OCI-LY1 (cell line): Measurements from ENCODE around the gene MAP2K1.
A peak's percentile ranks its signal among the peaks of the same experiment; 100 is the strongest.

ENCODE experiments used
- H2AFZ ChIP-seq: fragments of 200-600 bp; sonication (generic), shearing (Covaris generic); 2 replicates; pipeline ENCODE4 v1.6.0; 2014; ENCODE audit warnings: antibody characterized with exemption, mild to moderate bottlenecking, low read length
- H3F3A ChIP-seq: fragments of 200-600 bp; sonication (generic), shearing (Covaris generic); 2 replicates; pipeline ENCODE4 v1.6.0; 2014; ENCODE audit warnings: mild to moderate bottlenecking, antibody characterized with exemption, low read length, moderate library complexity; ENCODE audit not compliant: insufficient read depth
- H3K27ac ChIP-seq: fragments of 200-600 bp; sonication (generic); 2 replicates; pipeline ENCODE4 v1.5.1; 2014; ENCODE audit warnings: low read length, mixed run types, mild to moderate bottlenecking, low read depth; ENCODE audit not compliant: poor library complexity, severe bottlenecking
- H3K27me3 ChIP-seq: fragments of 200-600 bp; sonication (generic); 2 replicates; pipeline ENCODE4 v1.6.0; 2014; ENCODE audit warnings: antibody characterized with exemption, mild to moderate bottlenecking, low read length, moderate library complexity; ENCODE audit not compliant: insufficient read depth
- H3K36me3 ChIP-seq: fragments of 200-600 bp; sonication (generic); 2 replicates; pipeline ENCODE4 v1.6.1; 2014; ENCODE audit warnings: mild to moderate bottlenecking, antibody characterized with exemption, low read length, moderate library complexity, mixed read lengths; ENCODE audit not compliant: insufficient read depth
- H3K4me1 ChIP-seq: fragments of 200-600 bp; sonication (generic); 2 replicates; pipeline ENCODE4 v1.5.1; 2014; ENCODE audit warnings: mild to moderate bottlenecking, low read length, moderate library complexity; ENCODE audit not compliant: insufficient read depth, severe bottlenecking
- H3K4me2 ChIP-seq: fragments of 200-600 bp; sonication (generic), shearing (Covaris generic); 2 replicates; pipeline ENCODE4 v1.6.1; 2014; ENCODE audit warnings: low read length
- H3K4me3 ChIP-seq: fragments of 200-600 bp; sonication (generic); 2 replicates; pipeline ENCODE4 v1.5.1; 2014; ENCODE audit warnings: low read length, low read depth, mild to moderate bottlenecking, mixed read lengths; ENCODE audit not compliant: poor library complexity, severe bottlenecking
- H3K79me2 ChIP-seq: fragments of 200-600 bp; shearing (Covaris generic); 2 replicates; pipeline ENCODE4 v1.6.1; 2016; ENCODE audit warnings: mixed run types, low read length, mixed read lengths; ENCODE audit not compliant: insufficient read depth
- H3K9ac ChIP-seq: fragments of 200-600 bp; sonication (generic), shearing (Covaris generic); 2 replicates; pipeline ENCODE4 v1.6.1; 2014; ENCODE audit warnings: mild to moderate bottlenecking, low read length, mixed read lengths
- H3K9me2 ChIP-seq: fragments of 200-600 bp; sonication (generic), shearing (Covaris generic); 2 replicates; pipeline ENCODE4 v1.6.1; 2014; ENCODE audit warnings: low read depth, mild to moderate bottlenecking, low read length, mixed read lengths
- H3K9me3 ChIP-seq: fragments of 200-600 bp; shearing (Covaris generic); 2 replicates; pipeline ENCODE4 v1.6.1; 2014; ENCODE audit warnings: low read length, mixed read lengths
- H4K20me1 ChIP-seq: fragments of 200-600 bp; sonication (generic), shearing (Covaris generic); 2 replicates; pipeline ENCODE4 v1.6.0; 2016; ENCODE audit warnings: mild to moderate bottlenecking, low read length; ENCODE audit not compliant: insufficient read depth
- CTCF ChIP-seq: fragments of 200-600 bp; sonication (generic), shearing (Covaris generic); IDR thresholded peaks from 2 replicates; pipeline ENCODE4 v1.5.1; 2017; ENCODE audit warnings: mild to moderate bottlenecking, antibody characterized with exemption, low read length, moderate library complexity, mixed read lengths
- EZH2 ChIP-seq: fragments of 200-600 bp; sonication (generic), shearing (Covaris generic); IDR thresholded peaks from 2 replicates; pipeline ENCODE4 v1.8.0; 2017; ENCODE audit warnings: borderline replicate concordance, mixed run types, mild to moderate bottlenecking, antibody characterized with exemption, low read length, moderate library complexity, mixed read lengths

The MAP2K1 gene

GRCh38 chr15:66505818-66506217, 119.1 kb downstream of the MAP2K1 start:
- H3K9ac ChIP-seq: peak overlapping the region; percentile 89
- H3K9me2 ChIP-seq: no peaks in the 10 kb centered on the region
- peaks cover 12% of the 10 kb centered on the region; the same call in 1 of the 2 replicates for H3F3A ChIP-seq
- no peaks in the 10 kb centered on the region for H3K27me3 ChIP-seq
- TF ChIP-seq EZH2 (no peak), CTCF (no peak)
- H3K4me3 ChIP-seq: peak overlapping the region; percentile 96
- no peaks in the 10 kb centered on the region for H3K9me3 ChIP-seq
- H2AFZ ChIP-seq: no peak overlapping the region
- H3K4me2 ChIP-seq: peak overlapping the region; percentile 95
- H3K4me1 ChIP-seq: peaks cover 39% of the 10 kb centered on the region
- H4K20me1 ChIP-seq: no peaks in the 10 kb centered on the region
- H3K79me2 ChIP-seq: peaks cover 47% of the 10 kb centered on the region
- H3K27ac ChIP-seq: peak overlapping the region; percentile 86
- peaks cover 41% of the 10 kb centered on the region for H3K36me3 ChIP-seq

- TF ChIP-seq EZH2 (no peak), CTCF (no peak)
- no peak overlapping the region for H3K4me2 ChIP-seq
- no peak overlapping the region for H3K27ac ChIP-seq
- peaks cover 20% of the 10 kb centered on the region for H3K36me3 ChIP-seq
- no peak overlapping the region for H3K9ac ChIP-seq
- H4K20me1 ChIP-seq: no peaks in the 10 kb centered on the region
- no peak overlapping the region for H2AFZ ChIP-seq
- H3K79me2 ChIP-seq: peaks cover 32% of the 10 kb centered on the region
- H3K27me3 ChIP-seq: no peaks in the 10 kb centered on the region
- no peaks in the 10 kb centered on the region for H3K9me2 ChIP-seq
- H3F3A ChIP-seq: 0 out of 2 replicates have a peak, but pooled peaks cover 4% of the 10 kb centered on the region
- no peaks in the 10 kb centered on the region for H3K9me3 ChIP-seq
- H3K4me1 ChIP-seq: peaks cover 20% of the 10 kb centered on the region
- no peak overlapping the region for H3K4me3 ChIP-seq
Observed at GRCh38 chr15:66508293-66508883, 121.7 kb downstream of the MAP2K1 start.

- Histone ChIP-seq H3K27ac (no peak overlapping the region), H3K27me3 (no peaks in the 10 kb centered on the region), H3K9me3 (no peaks in the 10 kb centered on the region), H3K4me1 (peaks cover 5% of the 10 kb centered on the region), H3K36me3 (peaks cover 55% of the 10 kb centered on the region), H3K9ac (no peak overlapping the region), H3K4me2 (no peak overlapping the region), H3F3A (no peaks in the 10 kb centered on the region), H2AFZ (no peak overlapping the region), H4K20me1 (no peaks in the 10 kb centered on the region), H3K4me3 (no peak overlapping the region), H3K9me2 (no peaks in the 10 kb centered on the region), H3K79me2 (no peaks in the 10 kb centered on the region)
- TF ChIP-seq EZH2: no peak
- no peak for TF ChIP-seq CTCF
Observed at GRCh38 chr15:66514586-66514985, 127.9 kb downstream of the MAP2K1 start.
